Karpas-422 (cell line): Measurements from ENCODE around the gene AK5. TPM values are rescaled to one million over a fixed set of nuclear protein-coding genes. Genes with fewer than 3 reads are reported as not detected.

ENCODE experiments used
- DNase-seq: peaks from one replicate; pipeline ENCODE4 v3.0.0-alpha.2; 2015
- H2AFZ ChIP-seq: fragments of 200-600 bp; sonication (generic); 2 replicates; pipeline ENCODE4 v1.6.1; 2014; ENCODE audit warnings: antibody characterized with exemption, low read length, mixed read lengths
- H3K27ac ChIP-seq: fragments of 200-600 bp; sonication (generic); 2 replicates; pipeline ENCODE4 v1.5.1; 2014; ENCODE audit warnings: mild to moderate bottlenecking, low read length, moderate library complexity
- H3K27me3 ChIP-seq: fragments of 200-600 bp; sonication (generic); 2 replicates; pipeline ENCODE4 v1.6.1; 2014; ENCODE audit warnings: low read length, mixed read lengths
- H3K36me3 ChIP-seq: fragments of 200-600 bp; sonication (generic); 2 replicates; pipeline ENCODE4 v1.6.1; 2014; ENCODE audit warnings: low read length, mixed read lengths; ENCODE audit not compliant: insufficient read depth
- H3K4me1 ChIP-seq: fragments of 200-600 bp; sonication (generic); 2 replicates; pipeline ENCODE4 v1.6.1; 2014; ENCODE audit warnings: mild to moderate bottlenecking, low read length, mixed read lengths
- H3K4me2 ChIP-seq: fragments of 200-600 bp; sonication (generic); 2 replicates; pipeline ENCODE4 v1.6.1; 2014; ENCODE audit warnings: low read length, low read depth, mild to moderate bottlenecking; ENCODE audit not compliant: poor library complexity, severe bottlenecking
- H3K4me3 ChIP-seq: fragments of 200-600 bp; sonication (generic); 2 replicates; pipeline ENCODE4 v1.5.1; 2014; ENCODE audit warnings: mild to moderate bottlenecking, antibody characterized with exemption, low read length, mixed read lengths
- H3K79me2 ChIP-seq: fragments of 200-600 bp; sonication (generic); 2 replicates; pipeline ENCODE4 v1.6.1; 2014; ENCODE audit warnings: mild to moderate bottlenecking, low read length, mixed read lengths
- H3K9ac ChIP-seq: fragments of 200-600 bp; sonication (generic); 2 replicates; pipeline ENCODE4 v1.6.0; 2014; ENCODE audit warnings: low read length
- H3K9me2 ChIP-seq: fragments of 200-600 bp; sonication (generic), shearing (Covaris generic); replicated peaks from 2 replicates; pipeline ENCODE4 v1.6.0; 2014; ENCODE audit warnings: mild to moderate bottlenecking, low read length, moderate library complexity; ENCODE audit not compliant: insufficient read depth
- H3K9me3 ChIP-seq: fragments of 300-700, 200-600 bp; sonication (generic); 2 replicates; pipeline ENCODE4 v1.6.1; 2014; ENCODE audit warnings: low read length, mixed read lengths
- H4K20me1 ChIP-seq: fragments of 200-600 bp; sonication (generic); 2 replicates; pipeline ENCODE4 v1.6.1; 2014; ENCODE audit warnings: mild to moderate bottlenecking, antibody characterized with exemption, low read length, low read depth; ENCODE audit not compliant: insufficient read depth
- total RNA-seq: library from RNA; depleted of rRNA; stranded (reverse); fragments of >200 nt; shearing (Covaris generic); gene quantifications from 2 replicates; pipeline ENCODE4 v1.2.3, GENCODE V29; 2014; ENCODE audit warnings: low replicate concordance

AK5 gene
- total RNA-seq, 1 experiment from 2014 or later: not detected

DNA sequence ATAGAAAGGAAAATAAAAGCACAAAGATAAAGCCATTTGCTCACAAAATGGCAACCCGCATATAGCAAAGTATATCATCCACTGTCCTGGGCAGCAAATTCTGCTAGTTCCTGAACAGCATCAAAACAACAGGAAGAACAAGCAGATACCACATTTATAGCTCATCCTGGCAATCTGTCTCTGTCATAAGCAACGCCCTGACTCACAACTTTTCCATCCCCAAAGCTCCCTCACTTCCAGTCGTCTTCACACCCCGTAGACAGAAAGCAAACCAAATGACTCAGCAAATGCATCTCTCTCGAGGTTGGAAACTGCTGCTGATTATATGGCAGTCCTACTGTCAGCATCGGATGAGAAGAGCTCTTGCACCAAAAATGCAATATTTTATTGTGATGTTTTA is 65.8 kb downstream of the AK5 start:
- Histone ChIP-seq H4K20me1 (no peaks in the 10 kb centered on the region), H3K4me2 (no peak overlapping the region), H3K4me1 (no peaks in the 10 kb centered on the region), H3K4me3 (no peak overlapping the region), H3K9me2 (no peaks in the 10 kb centered on the region), H2AFZ (no peak overlapping the region), H3K9ac (no peak overlapping the region), H3K79me2 (no peaks in the 10 kb centered on the region), H3K27me3 (no peaks in the 10 kb centered on the region), H3K27ac (no peak overlapping the region), H3K9me3 (no peaks in the 10 kb centered on the region), H3K36me3 (no peaks in the 10 kb centered on the region)
- DNase-seq: no peak

DNA sequence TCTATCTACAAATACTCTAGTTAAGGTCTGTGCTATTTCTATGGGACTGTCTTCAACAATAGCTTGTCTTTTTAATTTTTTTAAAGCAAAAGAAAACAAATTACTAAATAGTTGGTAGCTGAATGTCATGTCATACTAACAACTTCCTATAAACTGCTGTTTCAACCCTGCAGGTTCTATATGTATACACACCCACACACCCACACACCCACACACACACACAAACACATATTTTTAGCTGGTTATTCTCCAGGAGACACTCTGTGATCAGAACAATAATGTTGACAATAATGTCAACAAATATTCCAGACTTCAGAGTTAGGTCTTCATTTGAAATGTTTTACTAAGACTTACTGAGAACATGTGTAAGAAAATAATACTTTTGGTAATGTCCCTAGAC is 66.7 kb downstream of the AK5 start:
- Histone ChIP-seq H3K9ac (no peak overlapping the region), H3K4me2 (no peak overlapping the region), H3K79me2 (no peaks in the 10 kb centered on the region), H3K9me3 (no peaks in the 10 kb centered on the region), H3K27me3 (no peaks in the 10 kb centered on the region), H3K36me3 (no peaks in the 10 kb centered on the region), H4K20me1 (no peaks in the 10 kb centered on the region), H3K27ac (no peak overlapping the region), H3K4me1 (no peaks in the 10 kb centered on the region), H3K9me2 (no peaks in the 10 kb centered on the region), H3K4me3 (no peak overlapping the region), H2AFZ (no peak overlapping the region)
- no peak for DNase-seq

DNA sequence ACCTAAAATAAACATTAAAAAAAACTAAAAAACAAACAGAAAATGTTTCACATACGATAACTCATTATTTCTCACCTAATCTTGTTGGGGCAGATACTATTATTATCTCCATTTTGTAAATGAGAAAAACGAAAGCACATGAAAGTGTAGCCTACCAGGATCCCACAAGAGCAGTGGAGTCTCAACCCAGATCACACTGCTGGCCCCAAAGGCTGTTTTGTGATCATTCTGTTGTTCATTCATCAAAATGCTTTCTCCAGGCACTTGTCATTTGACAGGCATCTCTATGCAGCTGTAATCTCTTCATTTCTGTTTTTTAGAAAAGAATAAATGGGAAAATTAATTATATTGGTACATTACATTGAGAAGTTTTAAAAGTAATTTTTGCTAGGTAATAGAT is 67.5 kb downstream of the AK5 start:
- H3K27me3 ChIP-seq: no peaks in the 10 kb centered on the region
- no peak overlapping the region for H2AFZ ChIP-seq
- H3K9me2 ChIP-seq: no peaks in the 10 kb centered on the region
- H3K79me2 ChIP-seq: no peaks in the 10 kb centered on the region
- H3K36me3 ChIP-seq: no peaks in the 10 kb centered on the region
- H3K27ac ChIP-seq: no peak overlapping the region
- no peak overlapping the region for H3K4me2 ChIP-seq
- H3K9ac ChIP-seq: no peak overlapping the region
- no peaks in the 10 kb centered on the region for H3K4me1 ChIP-seq
- H4K20me1 ChIP-seq: no peaks in the 10 kb centered on the region
- no peak overlapping the region for H3K4me3 ChIP-seq
- no peaks in the 10 kb centered on the region for H3K9me3 ChIP-seq
- DNase-seq: no peak

DNA sequence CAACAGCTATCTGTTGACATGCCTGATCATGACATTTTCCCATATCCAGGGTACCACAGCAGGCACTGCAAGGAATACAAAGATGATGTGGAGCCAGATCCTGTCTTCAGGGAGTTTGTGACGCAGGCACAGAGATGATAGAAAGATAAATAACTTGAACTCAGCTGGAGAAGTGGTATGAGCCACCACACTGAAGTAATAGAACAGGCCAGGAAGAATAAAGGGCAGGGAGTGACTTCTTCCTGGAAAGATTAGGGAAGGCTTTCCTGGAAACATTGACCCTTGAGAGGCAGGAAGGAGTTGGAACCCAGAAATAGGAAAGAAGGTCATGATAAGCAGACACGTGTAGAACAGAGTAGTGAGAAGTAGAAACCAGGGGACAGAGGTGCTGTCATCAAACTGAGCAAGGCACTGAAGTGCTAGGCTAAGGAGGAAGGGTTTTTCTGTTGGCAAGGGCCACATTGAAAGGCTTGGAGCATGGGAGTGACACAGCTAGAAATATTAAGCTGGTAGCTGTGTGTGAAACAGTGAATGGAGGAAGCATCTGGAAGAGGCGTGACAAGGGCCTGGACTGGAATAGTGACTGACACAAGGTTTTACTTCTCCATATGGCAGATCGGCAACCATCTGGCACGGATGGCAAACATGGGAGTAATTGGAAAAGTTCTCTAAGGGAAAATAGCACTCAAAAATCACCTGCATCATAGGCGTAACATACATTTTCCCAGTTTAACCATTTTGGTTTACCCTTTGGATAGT is 68.4 kb downstream of the AK5 start:
- Histone ChIP-seq H3K36me3 (no peaks in the 10 kb centered on the region), H3K4me2 (no peak overlapping the region), H3K9me3 (no peaks in the 10 kb centered on the region), H3K4me1 (no peaks in the 10 kb centered on the region), H3K27me3 (no peaks in the 10 kb centered on the region), H3K9me2 (no peaks in the 10 kb centered on the region), H3K27ac (no peak overlapping the region), H4K20me1 (no peaks in the 10 kb centered on the region), H3K9ac (no peak overlapping the region), H3K4me3 (no peak overlapping the region), H3K79me2 (no peaks in the 10 kb centered on the region), H2AFZ (no peak overlapping the region)
- DNase-seq: no peak

DNA sequence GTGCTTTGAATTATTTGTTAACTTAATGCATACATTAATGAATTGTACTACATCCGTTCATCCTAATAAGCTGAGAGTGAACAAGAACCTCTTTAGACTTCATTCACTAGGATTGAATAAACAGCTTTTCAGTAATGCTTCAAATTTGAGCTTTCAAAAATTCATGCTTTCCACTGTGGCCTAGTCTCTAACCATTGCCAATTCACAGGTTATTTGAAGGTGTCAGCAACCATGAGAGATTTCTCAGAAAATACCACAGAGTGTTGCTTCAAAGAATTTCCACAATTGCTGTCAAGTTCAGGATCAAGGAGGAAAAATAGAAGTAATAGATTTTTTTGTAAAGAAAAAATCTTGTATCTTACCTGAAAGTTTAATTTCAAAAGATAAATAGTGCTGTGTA is 72.7 kb downstream of the AK5 start:
- no peaks in the 10 kb centered on the region for H4K20me1 ChIP-seq
- H3K4me1 ChIP-seq: no peaks in the 10 kb centered on the region
- H3K27ac ChIP-seq: no peak overlapping the region
- no peaks in the 10 kb centered on the region for H3K79me2 ChIP-seq
- H3K9me2 ChIP-seq: no peaks in the 10 kb centered on the region
- H3K27me3 ChIP-seq: no peaks in the 10 kb centered on the region
- no peaks in the 10 kb centered on the region for H3K36me3 ChIP-seq
- DNase-seq: no peak
- no peak overlapping the region for H2AFZ ChIP-seq
- no peak overlapping the region for H3K9ac ChIP-seq
- H3K4me2 ChIP-seq: no peak overlapping the region
- H3K4me3 ChIP-seq: no peak overlapping the region
- H3K9me3 ChIP-seq: no peaks in the 10 kb centered on the region

DNA sequence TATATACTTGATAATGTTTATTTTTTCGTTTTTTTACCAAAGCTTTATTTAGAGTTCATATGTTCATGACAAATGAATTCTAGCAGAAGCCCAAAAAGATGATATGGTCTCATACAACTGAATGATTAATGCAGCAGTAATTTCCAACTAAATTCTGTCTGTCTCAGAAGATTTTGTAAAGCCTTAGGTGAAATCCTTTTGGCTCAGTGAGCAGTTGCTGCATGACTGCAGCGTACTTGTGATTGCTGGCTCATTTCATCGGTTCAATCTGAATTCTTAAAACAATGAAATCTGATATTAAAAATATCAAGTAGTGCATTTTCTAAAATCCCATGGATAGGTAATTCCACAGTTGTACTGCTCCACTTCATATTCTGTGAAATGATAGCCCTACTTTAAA is 73.2 kb downstream of the AK5 start:
- H3K79me2 ChIP-seq: no peaks in the 10 kb centered on the region
- no peaks in the 10 kb centered on the region for H3K9me2 ChIP-seq
- no peaks in the 10 kb centered on the region for H3K27me3 ChIP-seq
- H3K9me3 ChIP-seq: no peaks in the 10 kb centered on the region
- H3K9ac ChIP-seq: no peak overlapping the region
- no peak overlapping the region for H3K4me2 ChIP-seq
- no peak overlapping the region for H3K4me3 ChIP-seq
- H4K20me1 ChIP-seq: no peaks in the 10 kb centered on the region
- H2AFZ ChIP-seq: no peak overlapping the region
- no peak for DNase-seq
- no peaks in the 10 kb centered on the region for H3K36me3 ChIP-seq
- H3K27ac ChIP-seq: no peak overlapping the region
- H3K4me1 ChIP-seq: no peaks in the 10 kb centered on the region

DNA sequence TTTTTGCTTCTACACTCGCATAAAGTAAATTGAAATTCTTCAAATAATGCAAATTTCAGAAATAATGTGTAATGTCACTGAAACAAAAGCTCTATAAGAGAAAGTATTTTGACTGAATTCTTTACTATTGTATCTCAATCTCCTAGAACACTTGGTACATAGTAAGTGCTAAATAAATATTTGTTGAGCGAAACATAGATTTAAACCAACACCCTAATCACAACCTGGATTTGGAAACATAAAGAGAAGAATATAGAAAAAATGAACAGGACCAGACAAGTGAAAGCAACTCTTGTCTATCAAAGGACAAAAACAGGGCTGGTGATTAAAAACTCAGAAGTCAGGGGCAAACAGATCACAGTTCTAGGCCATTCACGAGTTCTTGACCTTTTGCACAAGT is 74.3 kb downstream of the AK5 start:
- Histone ChIP-seq H3K9ac (no peak overlapping the region), H3K9me2 (no peaks in the 10 kb centered on the region), H4K20me1 (no peaks in the 10 kb centered on the region), H3K79me2 (no peaks in the 10 kb centered on the region), H3K27ac (no peak overlapping the region), H3K4me1 (no peaks in the 10 kb centered on the region), H3K4me3 (no peak overlapping the region), H3K4me2 (no peak overlapping the region), H3K27me3 (no peaks in the 10 kb centered on the region), H3K9me3 (no peaks in the 10 kb centered on the region), H2AFZ (no peak overlapping the region), H3K36me3 (no peaks in the 10 kb centered on the region)
- no peak for DNase-seq

DNA sequence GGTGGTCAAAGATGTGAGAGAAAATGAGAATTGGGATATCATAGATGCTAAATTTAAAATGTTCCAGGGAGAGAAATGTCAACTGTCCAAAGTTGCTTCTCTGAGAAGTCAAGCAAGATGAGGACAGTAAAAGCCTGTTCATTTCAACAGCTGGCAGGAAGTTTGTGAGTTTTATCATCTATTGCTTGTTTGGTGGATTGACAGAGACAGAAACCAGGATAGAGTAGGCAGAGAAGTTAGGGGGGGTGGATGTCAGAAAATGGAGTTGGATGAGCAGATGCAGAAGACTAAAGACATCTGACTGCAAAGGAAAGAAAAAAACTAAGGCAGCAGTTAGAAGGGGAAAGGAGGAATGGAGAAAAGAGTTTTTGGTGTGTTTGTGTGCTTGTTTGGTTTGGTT is 78.4 kb downstream of the AK5 start:
- H3K9ac ChIP-seq: no peak overlapping the region
- DNase-seq: no peak
- no peaks in the 10 kb centered on the region for H3K4me1 ChIP-seq
- no peak overlapping the region for H3K4me2 ChIP-seq
- no peaks in the 10 kb centered on the region for H3K79me2 ChIP-seq
- H3K9me3 ChIP-seq: no peaks in the 10 kb centered on the region
- no peaks in the 10 kb centered on the region for H3K36me3 ChIP-seq
- no peak overlapping the region for H3K27ac ChIP-seq
- H3K27me3 ChIP-seq: no peaks in the 10 kb centered on the region
- H3K9me2 ChIP-seq: no peaks in the 10 kb centered on the region
- no peaks in the 10 kb centered on the region for H4K20me1 ChIP-seq
- no peak overlapping the region for H2AFZ ChIP-seq
- H3K4me3 ChIP-seq: no peak overlapping the region
